NCI-H82 treated with DMSO at 0.1 percent for 48 hours (cell line): Measurements from ENCODE around the gene SMARCD3.
A peak's percentile ranks its signal among the peaks of the same experiment; 100 is the strongest.

Experiments used
- DNase-seq: peaks from one replicate; lab custom pipeline; 2025; ENCODE audit not compliant: unreplicated experiment; lab: John Stamatoyannopoulos, UW

SMARCD3 gene

DNA sequence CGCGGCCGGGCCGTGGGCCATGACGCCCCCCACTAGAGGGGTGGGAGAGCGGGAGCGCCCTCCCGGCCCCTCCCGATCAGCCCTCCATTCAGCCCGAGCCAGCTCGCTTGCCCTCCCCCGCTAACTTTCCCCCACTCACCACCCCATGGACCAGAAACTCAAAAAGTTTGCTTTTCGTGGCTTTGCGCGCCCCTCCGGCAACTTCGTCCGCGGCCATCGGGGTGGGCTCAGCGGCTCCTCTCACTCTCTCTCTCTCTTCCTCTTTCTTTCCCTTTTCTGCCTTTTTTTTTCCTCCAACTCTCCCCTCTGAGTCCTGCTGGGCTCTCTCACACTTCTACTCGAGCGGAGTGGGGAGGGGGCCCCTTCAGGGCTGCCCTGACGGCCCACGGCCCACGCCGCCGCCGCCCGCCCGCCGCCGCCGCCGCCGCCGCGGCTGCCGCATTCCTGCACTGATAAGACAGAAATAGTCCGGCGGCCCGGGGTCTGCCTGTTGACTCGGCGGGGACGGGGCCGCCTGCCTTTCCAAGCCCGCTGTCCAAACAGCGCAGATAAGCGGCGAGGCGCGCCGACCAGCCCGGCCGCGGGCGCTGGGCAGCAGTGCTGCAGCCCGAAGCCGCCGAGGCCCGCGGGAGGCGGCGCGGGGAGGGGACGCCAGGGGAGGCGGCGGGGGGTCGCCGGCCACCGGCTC is at the start of gene SMARCD3:
TSS of gene SMARCD3 (minus strand) at position 349 of the 688 bp plus-strand sequence. CDS start at position 217, 132 bp downstream.
- DNase-seq: no peak

- no peak for DNase-seq
These were observed 47.9 kb upstream of the SMARCD3 start for GRCh38 chr7:151296202-151296992.

DNA sequence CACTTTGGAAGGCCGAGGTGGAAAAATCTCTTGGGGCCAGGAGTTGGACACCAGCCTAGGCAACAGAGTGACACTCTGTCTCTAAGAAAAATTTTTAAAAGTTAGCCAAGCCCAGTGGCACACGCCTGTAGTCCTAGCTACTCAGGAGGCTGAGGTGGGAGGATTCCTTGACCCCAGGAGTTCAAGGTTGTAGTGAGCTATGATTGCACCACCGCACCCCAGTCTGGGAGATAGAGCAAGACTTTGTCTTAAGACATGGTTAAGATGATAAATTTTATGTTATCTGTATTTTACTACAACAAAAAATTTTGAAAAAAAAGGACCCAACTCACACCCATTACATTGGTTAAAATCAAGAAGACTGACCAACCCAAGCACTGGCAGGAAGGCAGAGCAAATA is 44.4 kb upstream of the SMARCD3 start:
- DNase-seq: no peak

DNA sequence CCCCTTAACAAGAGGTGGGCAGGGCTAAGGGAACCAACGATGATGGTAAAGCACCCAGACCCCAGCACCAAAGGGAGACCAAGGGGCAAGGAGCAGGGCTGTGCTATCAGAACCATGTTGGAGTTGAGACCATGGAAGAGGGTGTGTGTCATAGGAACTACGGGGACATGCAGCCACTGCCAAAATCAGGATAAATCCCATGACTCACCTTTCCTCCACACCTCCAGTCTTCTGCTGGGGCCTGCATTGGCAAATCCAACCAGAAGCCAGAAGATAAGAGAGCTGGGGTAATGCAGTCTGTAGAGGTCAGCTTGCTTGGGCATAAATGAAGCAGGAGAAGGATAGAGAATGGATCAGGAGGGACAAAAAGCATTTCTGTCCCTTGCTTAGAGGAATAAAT is 42.7 kb upstream of the SMARCD3 start:
- DNase-seq: no peak

DNA sequence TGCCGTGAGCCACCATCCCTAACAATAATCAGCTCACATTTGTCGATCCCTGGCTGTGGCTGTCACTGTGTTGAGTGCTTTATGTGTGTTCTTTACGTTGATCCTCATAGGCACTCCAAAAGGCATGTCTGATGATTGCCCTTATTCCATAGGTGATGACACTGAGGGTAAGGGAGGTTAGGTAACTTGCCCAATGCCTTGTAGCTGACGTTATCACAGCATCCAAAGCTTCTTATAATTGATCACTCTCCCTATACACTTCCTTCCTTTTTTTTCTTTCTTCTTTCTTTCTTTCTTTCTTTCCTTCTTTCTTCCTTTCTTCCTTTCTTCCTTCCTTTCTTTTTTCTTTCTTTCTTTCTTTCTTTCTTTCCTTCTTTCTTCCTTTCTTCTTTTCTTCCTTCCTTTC is 41.9 kb upstream of the SMARCD3 start:
- DNase-seq: no peak

DNA sequence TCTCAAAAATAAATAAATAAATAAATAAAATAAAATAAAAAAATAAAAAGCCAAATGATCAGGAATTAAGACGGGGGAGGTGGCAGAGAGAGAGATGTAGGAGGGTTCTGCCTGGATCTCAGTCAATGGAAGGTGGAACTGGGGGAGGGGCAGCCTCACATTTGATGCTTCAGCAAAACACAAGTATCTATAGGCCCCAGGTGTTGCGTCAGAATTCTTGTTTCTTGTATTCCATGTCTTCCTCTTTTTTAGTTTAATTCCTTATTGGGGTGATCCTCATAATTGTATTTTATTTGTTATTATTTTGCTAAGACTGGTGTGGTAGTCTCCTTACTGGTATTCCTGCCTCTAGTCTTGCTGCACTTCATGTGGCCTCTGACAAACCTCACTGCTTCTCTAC is 41.4 kb upstream of the SMARCD3 start:
- DNase-seq: no peak

DNA sequence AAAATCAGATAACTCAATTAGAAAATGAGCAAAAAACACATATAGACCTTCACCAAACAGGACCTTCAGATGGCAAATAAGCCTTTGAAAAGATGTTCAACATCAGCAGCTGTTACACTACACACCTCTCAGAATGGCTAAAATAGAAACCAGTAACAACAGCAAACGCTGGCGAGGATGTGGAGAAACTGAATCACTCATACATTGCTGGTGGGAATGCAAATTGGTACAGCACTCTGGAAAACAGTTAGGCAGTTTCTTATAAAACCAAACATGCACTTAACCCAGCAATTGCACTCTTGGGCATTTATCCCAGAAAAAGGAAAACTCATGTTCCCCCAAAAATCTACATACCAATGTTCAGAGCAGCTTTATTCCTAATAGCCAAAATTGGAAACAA is 37.7 kb upstream of the SMARCD3 start:
- no peak for DNase-seq

GRCh38 chr7:151283302-151283701 is 34.8 kb upstream of the SMARCD3 start:
- DNase-seq: no peak

- no peak for DNase-seq
These were observed 33.6 kb upstream of the SMARCD3 start for GRCh38 chr7:151282111-151282510.

- DNase-seq: no peak
These were observed 33.2 kb upstream of the SMARCD3 start for GRCh38 chr7:151281686-151282085.

- no peak for DNase-seq
These were observed 32.0 kb upstream of the SMARCD3 start for GRCh38 chr7:151280388-151281019.

GRCh38 chr7:151279868-151280267 is 31.4 kb upstream of the SMARCD3 start:
- DNase-seq: no peak

- no peak for DNase-seq
These were observed 30.5 kb upstream of the SMARCD3 start for GRCh38 chr7:151278949-151279348.

DNA sequence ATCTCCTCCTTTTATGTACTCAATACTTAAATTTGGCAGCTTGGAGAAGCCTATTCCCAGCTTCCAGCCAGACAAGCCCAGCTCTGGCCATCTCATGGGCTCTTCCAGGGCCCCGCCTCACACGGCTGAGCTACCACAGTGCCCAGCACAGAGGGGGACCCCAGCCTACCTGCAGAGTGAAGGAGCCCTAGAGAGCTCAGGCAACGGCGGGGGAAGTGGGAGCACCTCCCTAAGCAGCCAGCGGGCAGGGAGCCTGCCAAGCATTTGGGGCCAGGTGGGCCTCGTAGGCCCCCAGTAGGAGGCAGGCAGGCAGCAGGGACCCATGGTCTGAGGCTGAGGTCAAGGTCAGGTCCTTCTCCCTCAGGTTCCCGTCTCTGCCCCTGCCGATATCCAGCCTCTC is 29.1 kb upstream of the SMARCD3 start:
- DNase-seq: no peak

DNA sequence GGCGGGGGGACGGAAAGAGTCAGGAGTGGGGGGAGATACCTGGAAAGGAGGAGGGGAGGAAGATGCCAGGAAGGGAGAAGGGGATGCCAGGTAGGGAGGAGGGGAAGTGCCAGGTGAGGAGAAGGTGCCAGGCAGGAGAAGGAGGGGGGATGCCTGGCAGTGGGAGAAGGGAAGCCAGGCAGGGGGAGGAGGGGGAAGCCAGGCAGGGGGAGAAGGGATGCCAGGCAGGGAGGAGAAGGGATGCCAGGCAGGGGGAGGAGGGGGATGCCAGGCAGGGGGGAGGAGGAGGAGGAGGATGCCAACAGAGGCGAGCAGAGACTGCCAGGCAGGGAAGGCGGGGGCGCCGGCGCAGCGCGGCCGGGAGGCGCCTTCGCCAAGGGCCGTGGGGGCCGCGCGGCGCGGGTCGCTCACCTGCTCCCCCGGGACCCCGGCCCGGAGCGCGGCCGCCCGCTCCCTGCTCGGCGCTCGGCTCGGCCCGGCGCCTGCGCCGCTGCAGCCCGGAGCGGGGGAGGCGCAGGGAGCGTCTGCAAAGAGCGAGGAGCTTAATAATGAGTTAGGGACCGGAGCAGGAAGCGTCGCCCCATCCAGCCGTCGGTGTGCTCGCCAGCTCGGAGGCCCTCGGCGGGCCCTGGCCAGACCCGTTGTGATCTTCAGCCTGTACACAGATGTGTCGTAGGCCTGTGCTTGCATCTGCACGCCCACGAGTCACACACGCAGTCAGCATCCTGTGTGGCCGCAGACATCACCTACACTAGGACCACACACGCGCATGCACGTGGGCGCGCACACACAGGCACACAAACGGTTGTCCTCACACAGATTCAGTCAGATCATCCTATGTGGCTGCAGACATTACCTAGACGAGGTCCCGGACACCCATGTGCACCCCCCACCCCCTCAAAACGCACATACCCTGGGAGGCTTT is 28.4 kb upstream of the SMARCD3 start:
- DNase-seq: peak; percentile 6

- DNase-seq: no peak
These were observed 27.5 kb upstream of the SMARCD3 start for GRCh38 chr7:151275813-151276577.

GRCh38 chr7:151274936-151275812 is 26.7 kb upstream of the SMARCD3 start:
- DNase-seq: no peak

- no peak for DNase-seq
These were observed 25.9 kb upstream of the SMARCD3 start for GRCh38 chr7:151274396-151274795.

- no peak for DNase-seq
These were observed 25.3 kb upstream of the SMARCD3 start for GRCh38 chr7:151273651-151274390.
